GM19099 (cell line): ENCODE data around the gene EPM2A.

Experiments used
- POLR2A ChIP-seq: IDR thresholded peaks from 3 replicates; pipeline ENCODE4 v1.6.1; 2011; ENCODE audit warnings: low read depth; ENCODE audit not compliant: insufficient read length; ENCODE audit errors: extremely low read depth

EPM2A gene

DNA sequence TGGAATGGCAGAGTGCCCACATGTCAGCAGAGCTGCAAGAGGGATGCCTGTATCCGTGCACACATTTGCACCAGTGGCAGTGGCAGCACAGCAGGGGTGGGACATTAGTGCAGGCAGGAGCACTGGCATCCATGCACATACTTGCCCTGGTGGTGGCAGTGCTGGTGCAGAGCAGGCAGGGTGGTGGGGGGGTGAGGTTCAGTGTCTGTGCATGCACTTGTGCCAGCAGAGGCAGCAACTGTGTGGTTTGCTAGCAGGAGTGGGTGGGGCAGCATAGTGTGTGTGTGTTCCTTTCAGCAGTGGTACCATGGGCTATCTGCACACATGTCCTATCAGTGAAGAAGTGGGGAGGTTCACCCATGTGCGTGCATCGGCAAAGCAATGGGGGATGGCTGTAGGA lies 151.6 kb downstream of the EPM2A start:
- no peak for TF ChIP-seq POLR2A
